GM23248 (cell line): Measurements from ENCODE around the gene EPOP.

Experiments
- EZH2 ChIP-seq: fragments of 200-600 bp; sonication (generic); IDR thresholded peaks from 2 replicates; pipeline ENCODE4 v1.6.1; 2018; ENCODE audit warnings: antibody characterized with exemption, mild to moderate bottlenecking; ENCODE audit not compliant: insufficient read depth, poor library complexity, severe bottlenecking
- EZH2phosphoT487 ChIP-seq: fragments of 200-600 bp; sonication (generic); IDR thresholded peaks from 2 replicates; pipeline ENCODE4 v1.6.1; 2018; ENCODE audit warnings: antibody characterized with exemption, moderate library complexity, mild to moderate bottlenecking, low read depth; ENCODE audit not compliant: insufficient read depth

GRCh38 chr17:38687286-38687685 is 12.5 kb upstream of the EPOP start:
- no peak for TF ChIP-seq EZH2phosphoT487
- no peak for TF ChIP-seq EZH2
